Mesendoderm (in vitro differentiated cells): ENCODE measurements around the gene NR1I3.

Experiments
- DNase-seq: peaks from one replicate; pipeline ENCODE4 v3.0.0; 2013
- H2AK5ac ChIP-seq: 2 replicates; pipeline ENCODE4 v1.6.1; 2013; ENCODE audit warnings: low read length, inconsistent platforms
- H2BK120ac ChIP-seq: 2 replicates; pipeline ENCODE4 v1.6.1; 2013; ENCODE audit warnings: low read depth, mild to moderate bottlenecking, low read length, moderate library complexity, mixed read lengths
- H2BK15ac ChIP-seq: replicated peaks from 2 replicates; pipeline ENCODE4 v1.6.1; 2013; ENCODE audit warnings: low read depth, mild to moderate bottlenecking, moderate library complexity
- H2BK5ac ChIP-seq: 2 replicates; pipeline ENCODE4 v1.6.1; 2013; ENCODE audit warnings: low read length, inconsistent platforms
- H3K18ac ChIP-seq: 2 replicates; pipeline ENCODE4 v1.6.1; 2013; ENCODE audit warnings: mild to moderate bottlenecking, low read length, mixed read lengths
- H3K23ac ChIP-seq: one replicate; pipeline ENCODE4 v1.6.1; 2013; ENCODE audit warnings: low read length
- H3K27ac ChIP-seq: 2 replicates; pipeline ENCODE4 v1.5.1; 2013; ENCODE audit warnings: low read depth, mild to moderate bottlenecking, inconsistent platforms, low read length, moderate library complexity
- H3K27me3 ChIP-seq: 2 replicates; pipeline ENCODE4 v1.6.1; 2013; ENCODE audit warnings: low read length, control low read depth, mild to moderate bottlenecking, inconsistent platforms; ENCODE audit not compliant: insufficient read depth, poor library complexity
- H3K36me3 ChIP-seq: 2 replicates; pipeline ENCODE4 v1.6.1; 2013; ENCODE audit warnings: low read length, inconsistent platforms; ENCODE audit not compliant: control insufficient read depth, insufficient read depth
- H3K4ac ChIP-seq: one replicate; pipeline ENCODE4 v1.6.1; 2013; ENCODE audit warnings: low read depth, mild to moderate bottlenecking, low read length, moderate library complexity
- H3K4me1 ChIP-seq: 2 replicates; pipeline ENCODE4 v1.6.1; 2013; ENCODE audit warnings: low read depth, low read length, inconsistent platforms; ENCODE audit not compliant: control insufficient read depth
- H3K4me2 ChIP-seq: 2 replicates; pipeline ENCODE4 v1.6.1; 2013; ENCODE audit warnings: low read length
- H3K4me3 ChIP-seq: 2 replicates; pipeline ENCODE4 v1.5.1; 2013; ENCODE audit warnings: mild to moderate bottlenecking, low read length
- H3K56ac ChIP-seq: one replicate; pipeline ENCODE4 v1.6.1; 2013; ENCODE audit warnings: low read length
- H3K79me1 ChIP-seq: 2 replicates; pipeline ENCODE4 v1.6.1; 2013; ENCODE audit warnings: low read length, inconsistent platforms
- H3K79me2 ChIP-seq: 2 replicates; pipeline ENCODE4 v1.6.1; 2013; ENCODE audit warnings: mild to moderate bottlenecking, low read length; ENCODE audit not compliant: control insufficient read depth, insufficient read depth
- H3K9ac ChIP-seq: 2 replicates; pipeline ENCODE4 v1.6.1; 2013; ENCODE audit warnings: low read length, inconsistent platforms
- H4K5ac ChIP-seq: one replicate; pipeline ENCODE4 v1.6.1; 2013; ENCODE audit warnings: low read length
- H4K8ac ChIP-seq: one replicate; pipeline ENCODE4 v1.6.1; 2013; ENCODE audit warnings: low read depth, mild to moderate bottlenecking, control low read depth, low read length, moderate library complexity
- WGBS: extraction: QIAGEN DNeasy Blood & Tissue Kit; methylation state at CpG from one replicate; pipeline ENCODE4 v1.1.7; 2013; ENCODE audit warnings: low lambda C conversion rate, missing lambda C conversion rate; ENCODE audit not compliant: insufficient coverage; ENCODE audit errors: extremely low coverage; 5-methylcytosine and 5-hydroxymethylcytosine counted together

Gene NR1I3

GRCh38 chr1:161273402-161273801, 35.4 kb upstream of the NR1I3 start:
- H3K4me2 ChIP-seq: no peak overlapping the region
- H3K23ac ChIP-seq: no peak overlapping the region
- no peaks in the 10 kb centered on the region for H3K4me1 ChIP-seq
- H3K79me2 ChIP-seq: no peaks in the 10 kb centered on the region
- no peaks in the 10 kb centered on the region for H3K36me3 ChIP-seq
- H4K5ac ChIP-seq: no peak overlapping the region
- H3K56ac ChIP-seq: no peak overlapping the region
- no peak overlapping the region for H2BK5ac ChIP-seq
- no peak overlapping the region for H3K4ac ChIP-seq
- no peaks in the 10 kb centered on the region for H3K79me1 ChIP-seq
- H4K8ac ChIP-seq: no peak overlapping the region
- H2BK120ac ChIP-seq: no peak overlapping the region
- no peaks in the 10 kb centered on the region for H3K27me3 ChIP-seq
- H3K18ac ChIP-seq: no peak overlapping the region
- no CpG with 5 or more reads among the region's 3 CpGs for WGBS
- no peak for DNase-seq
- no peak overlapping the region for H3K27ac ChIP-seq
- H2BK15ac ChIP-seq: no peak overlapping the region
- no peak overlapping the region for H2AK5ac ChIP-seq
- no peak overlapping the region for H3K9ac ChIP-seq
- H3K4me3 ChIP-seq: no peak overlapping the region

- WGBS: no CpG with 5 or more reads among the region's 3 CpGs
- no peak overlapping the region for H3K4me2 ChIP-seq
- H3K27ac ChIP-seq: no peak overlapping the region
- H4K8ac ChIP-seq: no peak overlapping the region
- H3K79me1 ChIP-seq: no peaks in the 10 kb centered on the region
- no peak overlapping the region for H2BK120ac ChIP-seq
- no peaks in the 10 kb centered on the region for H3K4me1 ChIP-seq
- no peak overlapping the region for H3K9ac ChIP-seq
- H3K56ac ChIP-seq: no peak overlapping the region
- no peak overlapping the region for H2BK15ac ChIP-seq
- no peak overlapping the region for H3K23ac ChIP-seq
- H3K18ac ChIP-seq: no peak overlapping the region
- no peak overlapping the region for H2AK5ac ChIP-seq
- H3K79me2 ChIP-seq: no peaks in the 10 kb centered on the region
- H4K5ac ChIP-seq: no peak overlapping the region
- no peak overlapping the region for H3K4ac ChIP-seq
- H2BK5ac ChIP-seq: no peak overlapping the region
- no peak for DNase-seq
- H3K4me3 ChIP-seq: no peak overlapping the region
- no peaks in the 10 kb centered on the region for H3K36me3 ChIP-seq
- H3K27me3 ChIP-seq: no peaks in the 10 kb centered on the region
Measured at GRCh38 chr1:161267321-161267720, 29.3 kb upstream of the NR1I3 start.

DNA sequence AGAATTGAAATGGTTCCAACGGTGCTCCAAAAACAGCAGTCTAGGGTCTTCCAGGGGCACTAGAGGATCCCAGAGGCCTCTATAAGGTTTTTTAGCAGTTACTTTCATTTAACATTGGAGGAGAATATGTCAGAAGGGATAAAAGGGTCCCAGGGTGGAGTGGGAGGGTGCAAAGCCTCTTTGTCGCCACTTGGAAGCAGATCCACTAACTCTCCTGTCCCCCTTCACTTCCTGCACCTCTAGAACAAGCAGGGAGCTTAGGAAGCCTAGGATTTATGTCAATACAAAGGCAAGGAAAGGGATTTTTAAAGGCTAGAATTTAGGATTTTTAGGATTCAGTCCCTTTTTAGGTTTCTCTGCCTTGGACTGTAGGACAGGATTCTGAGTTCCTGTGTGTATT, 28.8 kb upstream of the NR1I3 start:
- DNase-seq: no peak
- H3K27ac ChIP-seq: no peak overlapping the region
- H3K56ac ChIP-seq: no peak overlapping the region

GRCh38 chr1:161266202-161266601, 28.2 kb upstream of the NR1I3 start:
- Histone ChIP-seq H2BK5ac (no peak overlapping the region), H3K27ac (no peak overlapping the region), H4K8ac (no peak overlapping the region), H3K4me3 (no peak overlapping the region), H3K79me1 (no peaks in the 10 kb centered on the region), H2BK120ac (no peak overlapping the region), H3K4me2 (no peak overlapping the region), H4K5ac (no peak overlapping the region), H3K27me3 (no peaks in the 10 kb centered on the region), H3K79me2 (no peaks in the 10 kb centered on the region), H2BK15ac (no peak overlapping the region), H3K4me1 (no peaks in the 10 kb centered on the region), H3K23ac (no peak overlapping the region), H3K56ac (no peak overlapping the region), H3K36me3 (no peaks in the 10 kb centered on the region), H3K18ac (no peak overlapping the region), H2AK5ac (no peak overlapping the region), H3K9ac (no peak overlapping the region), H3K4ac (no peak overlapping the region)
- no peak for DNase-seq
- WGBS: no CpG with 5 or more reads among the region's 3 CpGs

More for the DNA sequence above, 28.8 kb upstream of the NR1I3 start:
- H3K36me3 ChIP-seq: no peaks in the 10 kb centered on the region
- no peaks in the 10 kb centered on the region for H3K4me1 ChIP-seq
- no peak overlapping the region for H3K4ac ChIP-seq
- no peak overlapping the region for H2AK5ac ChIP-seq
- no peak overlapping the region for H4K5ac ChIP-seq
- no peaks in the 10 kb centered on the region for H3K79me2 ChIP-seq
- no peak overlapping the region for H3K4me3 ChIP-seq
- no peak overlapping the region for H3K4me2 ChIP-seq
- no peak overlapping the region for H4K8ac ChIP-seq
- no peaks in the 10 kb centered on the region for H3K27me3 ChIP-seq
- H3K9ac ChIP-seq: no peak overlapping the region
- WGBS: no CpG with 5 or more reads among the region's 2 CpGs
- no peak overlapping the region for H2BK120ac ChIP-seq
- no peak overlapping the region for H2BK15ac ChIP-seq
- H2BK5ac ChIP-seq: no peak overlapping the region
- H3K18ac ChIP-seq: no peak overlapping the region
- no peak overlapping the region for H3K23ac ChIP-seq
- H3K79me1 ChIP-seq: no peaks in the 10 kb centered on the region

- H3K79me2 ChIP-seq: no peaks in the 10 kb centered on the region
- H2BK120ac ChIP-seq: no peak overlapping the region
- H4K5ac ChIP-seq: no peak overlapping the region
- H3K27me3 ChIP-seq: peaks cover 2% of the 10 kb centered on the region
- H3K4ac ChIP-seq: no peak overlapping the region
- no CpG with 5 or more reads among the region's 5 CpGs for WGBS
- H2BK15ac ChIP-seq: no peak overlapping the region
- H3K4me1 ChIP-seq: no peaks in the 10 kb centered on the region
- H3K18ac ChIP-seq: no peak overlapping the region
- no peak overlapping the region for H3K9ac ChIP-seq
- no peak overlapping the region for H3K27ac ChIP-seq
- H2AK5ac ChIP-seq: no peak overlapping the region
- H3K56ac ChIP-seq: no peak overlapping the region
- H3K36me3 ChIP-seq: no peaks in the 10 kb centered on the region
- H3K79me1 ChIP-seq: no peaks in the 10 kb centered on the region
- H3K23ac ChIP-seq: no peak overlapping the region
- no peak overlapping the region for H2BK5ac ChIP-seq
- peak; percentile 49 for DNase-seq
- no peak overlapping the region for H3K4me3 ChIP-seq
- no peak overlapping the region for H3K4me2 ChIP-seq
- no peak overlapping the region for H4K8ac ChIP-seq
Measured at GRCh38 chr1:161265305-161265704, 27.3 kb upstream of the NR1I3 start.
